HS-5 (cell line): ENCODE data around the gene PUM1.
"Not testable (repeated sequence)": the region's sequence is repeated elsewhere in the genome, so short reads cannot be mapped to it uniquely, and the experiment has no call there.

Experiments used
- DNase-seq: peaks from one replicate; pipeline ENCODE4 v3.0.0-alpha.2; 2012; ENCODE audit warnings: low read depth

The PUM1 gene

GRCh38 chr1:30995990-30996612 is 69.4 kb downstream of the PUM1 start:
- DNase-seq, result no peak

GRCh38 chr1:30991862-30992606 is 73.5 kb downstream of the PUM1 start:
- DNase-seq, result no peak

- no peak for DNase-seq
These were observed 74.9 kb downstream of the PUM1 start for GRCh38 chr1:30990591-30990990.

- no peak for DNase-seq
These were observed 77.5 kb downstream of the PUM1 start for GRCh38 chr1:30988045-30988444.

GRCh38 chr1:30986755-30987154 is 78.8 kb downstream of the PUM1 start:
- no peak for DNase-seq

GRCh38 chr1:30984991-30985503 is 80.5 kb downstream of the PUM1 start:
- DNase-seq, result no peak

- DNase-seq, result no peak
These were observed 81.2 kb downstream of the PUM1 start for GRCh38 chr1:30984165-30984889.

- no peak for DNase-seq
These were observed 82.6 kb downstream of the PUM1 start for GRCh38 chr1:30982937-30983336.

- no peak for DNase-seq
These were observed 83.1 kb downstream of the PUM1 start for GRCh38 chr1:30982431-30982830.

- DNase-seq, result no peak
These were observed 84.3 kb downstream of the PUM1 start for GRCh38 chr1:30981172-30981571.

- no peak for DNase-seq
These were observed 88.0 kb downstream of the PUM1 start for GRCh38 chr1:30977511-30977910.

- DNase-seq, result no peak
These were observed 88.4 kb downstream of the PUM1 start for GRCh38 chr1:30977105-30977504.

- DNase-seq, result no peak
These were observed 89.4 kb downstream of the PUM1 start for GRCh38 chr1:30976143-30976542.

- DNase-seq, result no peak
These were observed 90.3 kb downstream of the PUM1 start for GRCh38 chr1:30975217-30975616.

- no peak for DNase-seq
These were observed 91.0 kb downstream of the PUM1 start for GRCh38 chr1:30974536-30974935.

GRCh38 chr1:30972349-30972748 is 93.2 kb downstream of the PUM1 start:
- DNase-seq, result not testable (repeated sequence)

GRCh38 chr1:30971496-30971895 is 94.0 kb downstream of the PUM1 start:
- DNase-seq, result no peak

GRCh38 chr1:30969903-30970302 is 95.6 kb downstream of the PUM1 start:
- no peak for DNase-seq

GRCh38 chr1:30968220-30968971 is 97.1 kb downstream of the PUM1 start:
- DNase-seq, result no peak

- DNase-seq, result peak; percentile 43
These were observed 98.7 kb downstream of the PUM1 start for GRCh38 chr1:30966690-30967369.

GRCh38 chr1:30965924-30966599 is 99.5 kb downstream of the PUM1 start:
- no peak for DNase-seq
